HFFc6 (cell line): ENCODE data around the gene ZNF202. TPM values are rescaled to one million over a fixed set of nuclear protein-coding genes. Genes with fewer than 3 reads are reported as not detected.

Source experiments
- DNase-seq: peaks from one replicate; pipeline ENCODE4 v3.0.0-alpha.2; 2018
- H3K27ac Mint-ChIP-seq: 2 replicates; pipeline ENCODE4 v1.8.0; 2020; ENCODE audit warnings: mild to moderate bottlenecking, mixed read lengths
- H3K27me3 Mint-ChIP-seq: 2 replicates; pipeline ENCODE4 v1.8.0; 2021; ENCODE audit warnings: mild to moderate bottlenecking, moderate library complexity, mixed read lengths; ENCODE audit not compliant: insufficient read depth
- H3K36me3 Mint-ChIP-seq: 2 replicates; pipeline ENCODE4 v1.8.0; 2021; ENCODE audit warnings: low read depth, mixed read lengths
- H3K4me1 Mint-ChIP-seq: 2 replicates; pipeline ENCODE4 v1.8.0; 2020; ENCODE audit warnings: low read depth, mixed read lengths
- H3K4me3 Mint-ChIP-seq: 2 replicates; pipeline ENCODE4 v1.8.0; 2020; ENCODE audit warnings: mild to moderate bottlenecking, moderate library complexity, mixed read lengths
- H3K9me3 Mint-ChIP-seq: 2 replicates; pipeline ENCODE4 v1.8.0; 2020; ENCODE audit warnings: mild to moderate bottlenecking, mixed read lengths
- total RNA-seq, 6 experiments: library from RNA; stranded (reverse); fragmentation: NEBNext Ultra II Directional; extraction: Animal tissue kit (Norgen Biotek cat#: 25700); gene quantifications; 2 replicates in 1 of 6; 3 replicates in 5 of 6; pipeline ENCODE4 v1.2.3, GENCODE V29; 2021
- TF ChIP-seq, protein P1 (sequence below): fragments of 200-600 bp; sonication (generic); IDR thresholded peaks from 2 replicates; pipeline ENCODE4 v1.5.0; 2021; ENCODE audit warnings: antibody characterized with exemption, mild to moderate bottlenecking

ZNF202 gene
- total RNA-seq, 6 experiments from 2014 or later: 5.4 to 8.3 (median 6.8) TPM

GRCh38 chr11:123674297-123674696 lies 67.2 kb downstream of the ZNF202 start:
- Mint-ChIP-seq H3K9me3 (no peaks in the 10 kb centered on the region), H3K36me3 (no peaks in the 10 kb centered on the region), H3K27me3 (peaks cover 25% of the 10 kb centered on the region), H3K27ac (no peak overlapping the region), H3K4me1 (peaks cover 13% of the 10 kb centered on the region), H3K4me3 (no peak overlapping the region)
- no peak for DNase-seq
- TF ChIP-seq, protein P1, sequence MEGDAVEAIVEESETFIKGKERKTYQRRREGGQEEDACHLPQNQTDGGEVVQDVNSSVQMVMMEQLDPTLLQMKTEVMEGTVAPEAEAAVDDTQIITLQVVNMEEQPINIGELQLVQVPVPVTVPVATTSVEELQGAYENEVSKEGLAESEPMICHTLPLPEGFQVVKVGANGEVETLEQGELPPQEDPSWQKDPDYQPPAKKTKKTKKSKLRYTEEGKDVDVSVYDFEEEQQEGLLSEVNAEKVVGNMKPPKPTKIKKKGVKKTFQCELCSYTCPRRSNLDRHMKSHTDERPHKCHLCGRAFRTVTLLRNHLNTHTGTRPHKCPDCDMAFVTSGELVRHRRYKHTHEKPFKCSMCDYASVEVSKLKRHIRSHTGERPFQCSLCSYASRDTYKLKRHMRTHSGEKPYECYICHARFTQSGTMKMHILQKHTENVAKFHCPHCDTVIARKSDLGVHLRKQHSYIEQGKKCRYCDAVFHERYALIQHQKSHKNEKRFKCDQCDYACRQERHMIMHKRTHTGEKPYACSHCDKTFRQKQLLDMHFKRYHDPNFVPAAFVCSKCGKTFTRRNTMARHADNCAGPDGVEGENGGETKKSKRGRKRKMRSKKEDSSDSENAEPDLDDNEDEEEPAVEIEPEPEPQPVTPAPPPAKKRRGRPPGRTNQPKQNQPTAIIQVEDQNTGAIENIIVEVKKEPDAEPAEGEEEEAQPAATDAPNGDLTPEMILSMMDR: no peak

Other genes with a start within 250 kb of the ZNF202 start
- not detected for gene SCN3B, start 87.0 kb downstream of the ZNF202 start, total RNA-seq
- not detected for gene OR6X1, start 12.9 kb upstream of the ZNF202 start, total RNA-seq
- not detected for gene OR6M1, start 64.7 kb upstream of the ZNF202 start, total RNA-seq
- gene TMEM225, start 144.0 kb upstream of the ZNF202 start, total RNA-seq: not detected
- gene OR8D4, start 160.5 kb upstream of the ZNF202 start, total RNA-seq: not detected
- gene OR4D5, start 198.0 kb upstream of the ZNF202 start, total RNA-seq: not detected
- not detected for gene OR6T1, start 202.2 kb upstream of the ZNF202 start, total RNA-seq
- not detected for gene OR10S1, start 236.1 kb upstream of the ZNF202 start, total RNA-seq